GM12874 (cell line): ENCODE measurements around the gene GHRH.

Experiments used
- TF ChIP-seq, protein P1 (sequence below): IDR thresholded peaks from 2 replicates; pipeline ENCODE4 v1.5.1; 2011; ENCODE audit warnings: low read depth, mild to moderate bottlenecking, control low read depth, low read length, moderate library complexity; ENCODE audit not compliant: insufficient read depth

Gene GHRH

DNA sequence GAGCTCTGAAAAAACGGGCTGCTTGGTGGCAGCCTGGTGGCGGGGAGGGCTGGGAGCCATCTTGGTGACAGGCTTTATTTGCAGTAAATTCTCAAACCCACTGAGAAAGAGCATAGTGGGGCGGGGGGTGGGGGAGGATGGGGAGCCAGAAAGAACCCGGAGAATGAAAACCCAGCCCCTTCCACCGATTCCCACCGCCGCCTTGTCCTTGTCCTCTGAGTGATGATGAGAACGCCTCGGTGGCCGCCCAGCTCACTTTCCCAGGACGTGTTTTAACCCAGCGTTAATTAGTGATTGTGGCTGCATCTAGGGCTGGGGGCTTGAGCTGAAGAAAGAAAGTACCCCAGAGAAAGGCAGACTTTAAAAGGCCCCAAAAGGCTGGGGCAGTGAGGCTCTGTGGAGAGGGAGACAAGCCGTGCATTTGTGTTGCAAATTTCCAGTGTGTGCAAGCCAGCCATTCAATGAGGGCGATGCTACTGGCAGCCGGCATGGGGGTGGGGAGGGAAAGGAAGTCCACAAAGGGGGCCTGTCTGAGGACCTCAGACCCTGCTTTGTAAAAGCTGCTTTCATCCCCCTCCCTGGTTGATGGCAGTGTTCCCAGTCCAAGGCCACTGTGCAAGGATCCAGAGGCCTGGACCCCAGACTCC, 6.2 kb upstream of the GHRH start:
- TF ChIP-seq, protein P1, sequence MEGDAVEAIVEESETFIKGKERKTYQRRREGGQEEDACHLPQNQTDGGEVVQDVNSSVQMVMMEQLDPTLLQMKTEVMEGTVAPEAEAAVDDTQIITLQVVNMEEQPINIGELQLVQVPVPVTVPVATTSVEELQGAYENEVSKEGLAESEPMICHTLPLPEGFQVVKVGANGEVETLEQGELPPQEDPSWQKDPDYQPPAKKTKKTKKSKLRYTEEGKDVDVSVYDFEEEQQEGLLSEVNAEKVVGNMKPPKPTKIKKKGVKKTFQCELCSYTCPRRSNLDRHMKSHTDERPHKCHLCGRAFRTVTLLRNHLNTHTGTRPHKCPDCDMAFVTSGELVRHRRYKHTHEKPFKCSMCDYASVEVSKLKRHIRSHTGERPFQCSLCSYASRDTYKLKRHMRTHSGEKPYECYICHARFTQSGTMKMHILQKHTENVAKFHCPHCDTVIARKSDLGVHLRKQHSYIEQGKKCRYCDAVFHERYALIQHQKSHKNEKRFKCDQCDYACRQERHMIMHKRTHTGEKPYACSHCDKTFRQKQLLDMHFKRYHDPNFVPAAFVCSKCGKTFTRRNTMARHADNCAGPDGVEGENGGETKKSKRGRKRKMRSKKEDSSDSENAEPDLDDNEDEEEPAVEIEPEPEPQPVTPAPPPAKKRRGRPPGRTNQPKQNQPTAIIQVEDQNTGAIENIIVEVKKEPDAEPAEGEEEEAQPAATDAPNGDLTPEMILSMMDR, result no peak

DNA sequence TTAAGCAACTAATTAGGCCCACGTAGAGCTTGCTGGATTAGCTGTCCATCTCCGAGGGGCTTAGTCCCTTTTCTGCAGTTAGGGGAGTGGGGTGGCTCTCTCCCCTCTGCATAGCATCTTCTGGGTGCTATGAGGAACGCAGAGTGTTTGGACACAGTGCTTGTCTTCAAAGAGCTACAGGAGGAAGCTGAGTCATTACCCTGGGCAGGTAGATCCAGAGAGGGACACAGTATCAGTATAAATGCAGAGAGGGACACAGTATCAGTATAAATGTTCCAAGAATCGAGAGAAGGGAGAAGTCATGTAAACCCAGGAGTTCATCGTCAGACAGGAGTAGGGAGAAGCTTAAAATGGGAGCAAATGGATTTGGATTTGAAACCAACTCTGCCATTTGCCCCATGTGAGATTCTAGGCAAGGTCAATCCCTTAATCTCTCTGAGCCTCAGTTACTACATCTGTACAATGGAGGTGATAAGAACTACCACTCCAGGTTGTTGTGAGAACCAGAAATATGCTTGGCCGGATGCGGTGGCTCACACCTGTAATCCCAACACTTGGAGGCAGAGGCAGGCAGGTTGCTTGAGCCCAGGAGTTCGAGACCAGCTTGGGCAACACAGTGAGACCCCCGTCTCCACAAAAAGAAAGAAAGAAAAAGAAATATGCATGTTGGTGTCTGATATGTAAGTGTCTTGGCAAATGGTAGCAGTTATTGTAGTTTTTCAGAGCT, 5.5 kb upstream of the GHRH start:
- TF ChIP-seq, protein P1, result no peak

DNA sequence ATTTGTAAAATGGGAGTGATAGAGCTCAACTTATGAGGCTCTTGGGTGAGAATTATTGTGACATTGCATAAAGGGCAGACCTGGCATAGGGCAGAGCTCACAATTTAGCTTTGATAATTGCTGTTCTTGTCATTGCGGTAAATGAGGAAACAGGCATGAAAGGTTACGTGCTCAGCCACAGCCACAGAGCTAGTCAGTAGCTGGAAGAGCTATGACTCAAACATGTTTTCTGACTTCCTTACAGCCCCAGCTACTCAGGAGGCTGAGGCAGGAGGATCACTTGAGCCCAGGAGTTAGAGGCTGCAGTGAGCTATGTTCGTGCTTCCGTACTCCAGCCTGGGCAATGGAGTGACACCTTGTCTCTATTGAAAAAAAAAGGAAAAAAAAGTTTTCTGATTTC, 3.5 kb upstream of the GHRH start:
- TF ChIP-seq, protein P1, result no peak

DNA sequence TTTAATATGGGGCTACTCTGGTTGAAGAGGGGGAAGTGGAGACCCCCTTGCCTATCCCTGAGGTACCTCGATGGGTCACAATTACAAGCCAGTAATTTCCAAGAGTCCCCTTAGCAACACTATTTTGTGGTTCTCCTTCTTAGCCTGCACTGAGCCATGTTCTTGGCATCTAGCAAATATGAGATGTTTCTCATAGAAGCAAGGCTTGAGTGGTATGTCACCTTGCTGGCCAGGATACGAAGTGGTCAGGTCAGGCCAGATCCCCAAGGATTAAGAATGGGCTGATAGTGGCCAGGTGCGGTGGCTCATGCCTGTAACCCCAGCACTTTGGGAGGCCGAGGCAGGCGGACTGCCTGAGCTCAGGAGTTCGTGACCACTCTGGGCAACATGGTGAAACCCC, 2.1 kb upstream of the GHRH start:
- TF ChIP-seq, protein P1, result no peak

DNA sequence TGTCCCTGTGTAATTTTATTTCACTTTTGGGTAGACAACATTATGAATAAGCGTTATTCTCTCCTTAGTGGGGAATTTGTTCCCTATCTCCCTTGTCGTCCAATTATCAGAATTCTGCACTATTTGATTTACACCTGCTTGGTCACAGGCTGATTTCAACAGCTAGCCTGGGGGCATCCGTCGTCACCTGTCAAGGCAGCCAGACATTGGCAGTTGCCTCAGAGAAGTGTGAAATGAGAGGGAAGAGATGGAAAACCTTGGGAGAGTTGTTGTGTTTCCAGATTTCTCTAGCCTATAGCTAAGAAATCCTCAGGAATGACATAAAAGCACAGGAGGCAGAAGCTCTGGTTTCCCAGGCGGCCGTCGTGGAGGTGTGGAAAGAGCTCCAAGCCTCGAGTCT, 891 bp upstream of the GHRH start:
- TF ChIP-seq, protein P1, result no peak

DNA sequence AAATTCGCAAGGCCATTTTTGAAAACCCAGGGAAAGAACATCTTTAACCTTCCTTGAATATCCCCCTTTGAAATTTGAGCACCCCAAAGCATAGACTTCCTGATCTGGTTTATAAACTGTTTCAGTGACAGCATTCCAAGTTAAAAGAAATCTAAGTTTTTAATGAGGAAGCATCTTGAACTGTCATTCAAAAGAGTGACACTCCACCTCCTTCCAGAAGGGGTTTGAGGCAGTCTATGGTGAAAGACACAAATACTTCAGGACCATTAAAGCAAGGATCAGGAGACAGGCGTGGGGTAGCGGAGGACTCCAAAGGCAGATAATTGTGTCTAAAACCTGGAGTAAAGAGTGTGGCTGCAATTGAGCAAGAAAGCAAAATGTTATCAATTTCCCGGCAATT, 691 bp downstream of the GHRH start:
- TF ChIP-seq, protein P1, result no peak

DNA sequence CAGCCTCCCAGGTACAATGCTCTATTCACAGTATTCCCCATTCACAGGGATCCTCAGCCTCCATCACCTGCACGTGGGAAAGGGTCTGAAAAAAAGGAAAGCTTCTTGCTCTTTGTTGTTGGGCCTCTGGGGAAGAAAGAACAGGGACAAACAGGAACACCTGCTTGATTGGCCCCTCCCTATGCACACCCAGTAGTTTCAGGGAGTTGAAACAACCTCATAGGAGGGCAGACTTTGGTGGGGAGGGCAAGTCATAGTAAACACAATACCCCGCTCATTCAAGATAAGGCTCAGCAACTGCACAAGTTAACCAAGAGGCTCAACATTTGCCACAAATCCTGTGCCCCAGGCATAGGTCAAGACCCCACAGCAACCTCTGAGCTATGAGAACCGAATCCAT, 1.7 kb downstream of the GHRH start:
- TF ChIP-seq, protein P1, result no peak
